Neural progenitor cell (in vitro differentiated cells): Measurements from ENCODE around the gene AUNIP. TPM values are rescaled to one million over a fixed set of nuclear protein-coding genes. Genes with fewer than 3 reads are reported as not detected.

Experiments
- DNase-seq: peaks from one replicate; pipeline ENCODE4 v3.0.0-alpha.2; 2016; ENCODE audit warnings: low spot score
- H2AFZ ChIP-seq: fragments of 200-600 bp; sonication (generic); replicated peaks from 2 replicates; pipeline ENCODE4 v1.6.1; 2016; ENCODE audit warnings: antibody characterized with exemption
- H3F3A ChIP-seq: fragments of 200-600 bp; sonication (generic); 2 replicates; pipeline ENCODE4 v1.6.1; 2016; ENCODE audit warnings: antibody characterized with exemption, low read depth
- H3K27ac ChIP-seq: fragments of 200-600 bp; sonication (generic); 2 replicates; pipeline ENCODE4 v1.5.1; 2016; ENCODE audit warnings: mild to moderate bottlenecking
- H3K27me3 ChIP-seq: fragments of 200-600 bp; sonication (generic); 2 replicates; pipeline ENCODE4 v1.6.1; 2016; ENCODE audit warnings: mild to moderate bottlenecking, moderate library complexity
- H3K36me3 ChIP-seq: fragments of 200-600 bp; sonication (generic); 2 replicates; pipeline ENCODE4 v1.5.1; 2016
- H3K4me1 ChIP-seq: fragments of 200-600 bp; sonication (generic); 2 replicates; pipeline ENCODE4 v1.6.1; 2016; ENCODE audit warnings: mixed run types
- H3K4me2 ChIP-seq: fragments of 200-600 bp; sonication (generic); 2 replicates; pipeline ENCODE4 v1.6.1; 2016
- H3K4me3 ChIP-seq: fragments of 200-600 bp; sonication (generic); 2 replicates; pipeline ENCODE4 v1.5.1; 2016
- H3K79me2 ChIP-seq: fragments of 200-600 bp; sonication (generic); 2 replicates; pipeline ENCODE4 v1.6.1; 2016; ENCODE audit warnings: low read depth
- H3K9ac ChIP-seq: fragments of 200-600 bp; sonication (generic); 2 replicates; pipeline ENCODE4 v1.6.1; 2016
- H3K9me3 ChIP-seq: fragments of 200-600 bp; sonication (generic); 2 replicates; pipeline ENCODE4 v1.5.1; 2016; ENCODE audit warnings: low read depth
- H4K20me1 ChIP-seq: fragments of 200-600 bp; sonication (generic); 2 replicates; pipeline ENCODE4 v1.6.1; 2016; ENCODE audit warnings: low read depth
- H3K27ac Mint-ChIP-seq: 3 replicates; pipeline ENCODE4 v1.8.0; 2021; ENCODE audit warnings: mixed read lengths
- H3K27me3 Mint-ChIP-seq: 2 replicates; pipeline ENCODE4 v1.8.0; 2022; ENCODE audit warnings: low read depth, mild to moderate bottlenecking, inconsistent platforms, moderate library complexity, mixed read lengths; ENCODE audit not compliant: insufficient read depth
- H3K36me3 Mint-ChIP-seq: 3 replicates; pipeline ENCODE4 v1.8.0; 2021; ENCODE audit warnings: mixed read lengths
- H3K4me1 Mint-ChIP-seq: 3 replicates; pipeline ENCODE4 v1.8.0; 2021; ENCODE audit warnings: mixed read lengths
- H3K4me3 Mint-ChIP-seq: 3 replicates; pipeline ENCODE4 v1.8.0; 2021; ENCODE audit warnings: mild to moderate bottlenecking, moderate library complexity, mixed read lengths
- H3K9me3 Mint-ChIP-seq: 3 replicates; pipeline ENCODE4 v1.8.0; 2020; ENCODE audit warnings: mixed read lengths
- CTCF ChIP-seq: fragments of 200-600 bp; sonication (generic); IDR thresholded peaks from 2 replicates; pipeline ENCODE4 v1.5.1; 2017; ENCODE audit warnings: antibody characterized with exemption, mild to moderate bottlenecking
- EZH2 ChIP-seq: fragments of 200-600 bp; sonication (generic); IDR thresholded peaks from 2 replicates; pipeline ENCODE4 v1.6.1; 2017; ENCODE audit warnings: antibody characterized with exemption, mild to moderate bottlenecking, moderate library complexity
- EZH2phosphoT487 ChIP-seq: fragments of 200-600 bp; sonication (generic); IDR thresholded peaks from 2 replicates; pipeline ENCODE4 v1.6.1; 2017; ENCODE audit warnings: antibody characterized with exemption
- total RNA-seq: library from RNA; depleted of rRNA; stranded (reverse); fragments of >200 nt; gene quantifications from 2 replicates; pipeline ENCODE4 v1.2.3, GENCODE V29; 2015; ENCODE audit warnings: low replicate concordance

AUNIP gene
- total RNA-seq, 1 donor from 2014 or later, result 15.2 TPM

GRCh38 chr1:25792115-25792514, 67.1 kb downstream of the AUNIP start:
- Mint-ChIP-seq H3K9me3 (no peaks in the 10 kb centered on the region), H3K27me3 (peaks cover 8% of the 10 kb centered on the region), H3K36me3 (no peaks in the 10 kb centered on the region), H3K27ac (peak overlapping the region; percentile 29), H3K4me3 (no peak overlapping the region), H3K4me1 (peaks cover 40% of the 10 kb centered on the region)
- Histone ChIP-seq H3K4me2 (no peak overlapping the region), H3F3A (peaks cover under 1% of the 10 kb centered on the region), H3K79me2 (no peaks in the 10 kb centered on the region), H2AFZ (no peak overlapping the region), H3K9ac (no peak overlapping the region), H3K4me3 (no peak overlapping the region), H3K27me3 (no peaks in the 10 kb centered on the region), H3K4me1 (peaks cover 5% of the 10 kb centered on the region), H3K9me3 (no peaks in the 10 kb centered on the region), H4K20me1 (no peaks in the 10 kb centered on the region), H3K27ac (no peak overlapping the region), H3K36me3 (no peaks in the 10 kb centered on the region)
- DNase-seq, result no peak
- TF ChIP-seq CTCF (no peak), EZH2 (no peak), EZH2phosphoT487 (no peak)

DNA sequence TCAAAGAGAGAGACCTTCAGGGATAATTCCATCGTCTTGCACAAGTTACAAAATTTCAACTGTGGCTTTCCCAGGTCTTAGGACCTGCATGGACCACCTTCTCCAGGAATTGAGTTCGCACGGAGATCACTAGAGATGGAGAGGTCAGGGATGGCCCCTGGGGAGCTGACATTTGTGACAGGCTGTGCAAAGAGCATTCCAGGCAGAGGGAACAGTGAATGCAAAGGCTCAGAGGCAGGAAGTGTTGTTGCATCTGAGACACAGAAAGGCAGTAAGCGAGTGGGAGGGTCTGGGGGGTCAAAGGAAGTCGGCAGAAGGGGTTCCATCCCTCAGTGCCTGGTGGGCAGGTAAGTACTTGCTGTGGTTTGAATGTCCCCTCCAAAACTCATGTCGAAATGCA, 68.8 kb downstream of the AUNIP start:
- no peak overlapping the region for H3K4me2 ChIP-seq
- peak overlapping the region; percentile 57 for H3K27ac Mint-ChIP-seq
- no peaks in the 10 kb centered on the region for H3K9me3 ChIP-seq
- peaks cover 46% of the 10 kb centered on the region for H3K4me1 Mint-ChIP-seq
- TF ChIP-seq CTCF, result no peak
- no peak for TF ChIP-seq EZH2phosphoT487
- TF ChIP-seq EZH2, result no peak
- no peak overlapping the region for H3K27ac ChIP-seq
- no peaks in the 10 kb centered on the region for H3K4me1 ChIP-seq
- H3K27me3 Mint-ChIP-seq, result peaks cover 5% of the 10 kb centered on the region
- no peaks in the 10 kb centered on the region for H3K9me3 Mint-ChIP-seq
- H4K20me1 ChIP-seq, result no peaks in the 10 kb centered on the region
- no peak overlapping the region for H3K4me3 Mint-ChIP-seq
- no peaks in the 10 kb centered on the region for H3K36me3 Mint-ChIP-seq
- DNase-seq, result no peak
- H3K9ac ChIP-seq, result no peak overlapping the region
- H3F3A ChIP-seq, result no peaks in the 10 kb centered on the region
- H3K79me2 ChIP-seq, result no peaks in the 10 kb centered on the region
- no peak overlapping the region for H2AFZ ChIP-seq
- no peaks in the 10 kb centered on the region for H3K36me3 ChIP-seq
- H3K27me3 ChIP-seq, result no peaks in the 10 kb centered on the region
- H3K4me3 ChIP-seq, result no peak overlapping the region

DNA sequence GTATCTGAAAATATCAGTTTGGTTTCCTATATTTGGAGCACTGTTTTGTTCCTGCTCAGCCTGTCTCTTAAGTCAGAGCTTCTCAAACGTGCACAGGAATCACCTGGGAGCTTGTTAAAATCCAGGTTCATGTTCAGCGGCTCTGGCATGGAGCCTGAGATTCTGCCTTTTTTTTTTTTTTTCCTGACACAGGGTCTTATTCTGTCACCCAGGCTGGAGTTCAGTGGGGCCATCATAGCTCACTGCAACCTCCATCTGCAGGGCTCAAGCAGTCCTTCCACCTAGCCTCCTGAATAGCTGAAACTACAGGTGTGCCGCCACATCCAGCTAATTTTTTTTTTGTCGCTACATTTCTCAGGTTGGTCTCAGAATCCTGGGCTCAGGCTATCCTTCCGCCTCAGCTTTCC, 71.5 kb downstream of the AUNIP start:
- peaks cover 13% of the 10 kb centered on the region for H3K27me3 Mint-ChIP-seq
- H3K4me1 Mint-ChIP-seq, result peaks cover 64% of the 10 kb centered on the region
- no peak for DNase-seq
- no peak overlapping the region for H2AFZ ChIP-seq
- H3K79me2 ChIP-seq, result no peaks in the 10 kb centered on the region
- no peaks in the 10 kb centered on the region for H4K20me1 ChIP-seq
- H3K36me3 Mint-ChIP-seq, result no peaks in the 10 kb centered on the region
- no peaks in the 10 kb centered on the region for H3K36me3 ChIP-seq
- H3K4me3 Mint-ChIP-seq, result no peak overlapping the region
- H3K27ac ChIP-seq, result no peak overlapping the region
- H3F3A ChIP-seq, result no peaks in the 10 kb centered on the region
- no peaks in the 10 kb centered on the region for H3K27me3 ChIP-seq
- no peaks in the 10 kb centered on the region for H3K9me3 Mint-ChIP-seq
- TF ChIP-seq EZH2, result no peak
- no peak for TF ChIP-seq EZH2phosphoT487
- TF ChIP-seq CTCF, result no peak
- H3K9ac ChIP-seq, result no peak overlapping the region
- H3K4me3 ChIP-seq, result no peak overlapping the region
- H3K27ac Mint-ChIP-seq, result no peak overlapping the region
- no peaks in the 10 kb centered on the region for H3K9me3 ChIP-seq
- no peaks in the 10 kb centered on the region for H3K4me1 ChIP-seq
- H3K4me2 ChIP-seq, result no peak overlapping the region
